Stomach smooth muscle (tissue), 2 donors: ENCODE results near the gene ANKRD23.

ENCODE experiments used
- H3K27ac ChIP-seq: one replicate; pipeline ENCODE4 v1.7.0; 2013; ENCODE audit warnings: mild to moderate bottlenecking, low read length, inconsistent platforms
- H3K27me3 ChIP-seq, 2 donors: one replicate each; pipeline ENCODE4 v1.7.0; 2013; ENCODE audit warnings: low read length in 2 of 2; ENCODE audit not compliant: insufficient read depth in 2 of 2, control insufficient read depth in 1 of 2
- H3K36me3 ChIP-seq, 2 donors: one replicate each; pipeline ENCODE4 v1.7.0; 2013; ENCODE audit warnings: low read length in 2 of 2; ENCODE audit not compliant: control insufficient read depth in 2 of 2, insufficient read depth in 2 of 2
- H3K4me1 ChIP-seq: one replicate; pipeline ENCODE4 v1.7.0; 2013; ENCODE audit warnings: low read length; ENCODE audit not compliant: control insufficient read depth, insufficient read depth
- H3K4me3 ChIP-seq, 2 donors: one replicate each; pipeline ENCODE4 v1.7.0; 2013; ENCODE audit warnings: low read length in 2 of 2
- H3K9ac ChIP-seq, 2 donors: one replicate each; pipeline ENCODE4 v1.7.0; 2013; ENCODE audit warnings: low read length in 2 of 2, mild to moderate bottlenecking in 1 of 2
- H3K9me3 ChIP-seq, 2 donors: one replicate each; pipeline ENCODE4 v1.7.0; 2013; ENCODE audit warnings: low read length in 2 of 2; ENCODE audit not compliant: control insufficient read depth in 2 of 2
- donor health status: healthy.
- donor health status: Pancreatic carcinoma.

Gene ANKRD23

GRCh38 chr2:96844405-96844808 is 586 bp upstream of the ANKRD23 start:
- Histone ChIP-seq H3K9ac (no peak overlapping the region), H3K27me3 (no peaks in the 10 kb centered on the region), H3K4me1 (peaks cover 4% of the 10 kb centered on the region), H3K27ac (no peak overlapping the region), H3K4me3 (no peak overlapping the region), H3K36me3 (peaks cover 16 to 20% of the 10 kb centered on the region in 2 donors), H3K9me3 (no peaks in the 10 kb centered on the region)

- no peak overlapping the region for H3K9ac ChIP-seq
Observed at GRCh38 chr2:96842600-96842999, 1.2 kb downstream of the ANKRD23 start.

GRCh38 chr2:96841701-96842495 is 1.9 kb downstream of the ANKRD23 start:
- Histone ChIP-seq H3K9me3 (no peaks in the 10 kb centered on the region), H3K4me1 (peaks cover 5% of the 10 kb centered on the region), H3K27ac (no peak overlapping the region), H3K9ac (no peak overlapping the region), H3K36me3 (peaks cover 11 to 20% of the 10 kb centered on the region in 2 donors), H3K27me3 (no peaks in the 10 kb centered on the region), H3K4me3 (no peak overlapping the region)

More at GRCh38 chr2:96842600-96842999, 1.2 kb downstream of the ANKRD23 start:
- Histone ChIP-seq H3K27me3 (no peaks in the 10 kb centered on the region), H3K9me3 (no peaks in the 10 kb centered on the region), H3K4me3 (no peak overlapping the region), H3K36me3 (peaks cover 13 to 18% of the 10 kb centered on the region in 2 donors), H3K4me1 (peaks cover 5% of the 10 kb centered on the region), H3K27ac (no peak overlapping the region)

- H3K9ac ChIP-seq, result no peak overlapping the region
- H3K36me3 ChIP-seq, result peaks cover 7 to 13% of the 10 kb centered on the region in 2 donors
- peaks cover 5% of the 10 kb centered on the region for H3K4me1 ChIP-seq
- H3K4me3 ChIP-seq, result no peak overlapping the region
- H3K27ac ChIP-seq, result no peak overlapping the region
- no peaks in the 10 kb centered on the region for H3K9me3 ChIP-seq
- no peaks in the 10 kb centered on the region for H3K27me3 ChIP-seq
Observed at GRCh38 chr2:96839875-96840850, 3.7 kb downstream of the ANKRD23 start.

DNA sequence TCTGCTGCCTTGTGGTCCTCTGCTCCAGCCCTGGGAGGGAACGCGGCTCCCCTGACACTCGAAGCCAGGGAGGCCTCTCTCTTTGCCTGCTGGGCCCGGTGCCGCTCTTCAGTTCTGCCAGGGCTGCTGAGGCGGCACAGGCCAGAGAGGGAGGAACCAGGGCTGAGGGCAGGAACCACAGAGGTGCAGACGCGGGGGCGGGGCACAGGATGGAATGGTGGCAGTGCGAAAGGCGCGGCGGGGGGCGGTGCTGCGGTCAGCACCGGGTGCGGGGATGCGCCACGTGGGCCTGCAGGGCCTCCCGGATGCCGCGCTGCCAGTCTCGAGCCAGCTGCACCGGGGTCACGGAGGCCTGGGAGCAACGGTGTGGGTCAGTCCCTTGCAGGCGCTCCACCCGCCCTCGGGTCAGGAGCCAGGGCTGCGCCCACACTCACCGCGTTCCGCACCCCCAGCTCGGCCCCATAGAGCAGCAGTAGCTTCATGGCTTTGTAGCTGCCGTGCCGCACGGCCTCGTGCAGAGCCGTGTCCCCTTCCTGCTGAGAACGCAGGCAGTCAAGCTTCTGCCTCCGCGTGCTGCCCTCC is 4.4 kb downstream of the ANKRD23 start:
- H3K4me1 ChIP-seq, result peaks cover 5% of the 10 kb centered on the region
- no peak overlapping the region for H3K9ac ChIP-seq
- no peak overlapping the region for H3K27ac ChIP-seq
- H3K4me3 ChIP-seq, result no peak overlapping the region
- no peaks in the 10 kb centered on the region for H3K27me3 ChIP-seq
- H3K9me3 ChIP-seq, result no peaks in the 10 kb centered on the region
- peaks cover 3 to 18% of the 10 kb centered on the region in 2 donors for H3K36me3 ChIP-seq

- Histone ChIP-seq H3K27ac (no peak overlapping the region), H3K9ac (no peak overlapping the region), H3K4me1 (peaks cover 5% of the 10 kb centered on the region), H3K9me3 (no peaks in the 10 kb centered on the region), H3K4me3 (no peak overlapping the region), H3K27me3 (no peaks in the 10 kb centered on the region), H3K36me3 (peaks cover 3 to 18% of the 10 kb centered on the region in 2 donors)
Observed at GRCh38 chr2:96838345-96839292, 5.2 kb downstream of the ANKRD23 start.

DNA sequence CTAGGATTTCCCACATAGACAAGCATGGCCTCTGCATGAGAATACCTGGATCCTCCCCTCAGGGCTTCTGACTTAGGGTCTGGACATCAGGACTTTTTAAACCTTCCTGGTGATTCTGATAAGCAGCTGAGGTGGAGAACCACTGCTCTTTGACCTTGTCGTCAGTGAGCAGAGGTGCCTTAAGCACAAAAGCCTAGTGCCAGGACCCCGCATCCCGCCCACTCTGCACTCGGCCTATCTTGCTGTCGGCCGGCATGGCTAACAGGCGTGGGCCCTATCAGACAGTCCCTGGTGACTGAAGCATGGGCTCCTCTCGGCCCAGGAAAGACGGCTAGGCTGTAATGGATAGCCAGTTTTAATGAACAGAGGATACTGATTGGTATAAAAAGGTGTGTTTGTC is 6.2 kb downstream of the ANKRD23 start:
- no peak overlapping the region for H3K9ac ChIP-seq
- H3K9me3 ChIP-seq, result no peaks in the 10 kb centered on the region
- no peak overlapping the region for H3K4me3 ChIP-seq
- H3K27ac ChIP-seq, result no peak overlapping the region
- H3K36me3 ChIP-seq, result peaks cover 6 to 21% of the 10 kb centered on the region in 2 donors
- H3K4me1 ChIP-seq, result peaks cover 8% of the 10 kb centered on the region
- no peaks in the 10 kb centered on the region for H3K27me3 ChIP-seq

DNA sequence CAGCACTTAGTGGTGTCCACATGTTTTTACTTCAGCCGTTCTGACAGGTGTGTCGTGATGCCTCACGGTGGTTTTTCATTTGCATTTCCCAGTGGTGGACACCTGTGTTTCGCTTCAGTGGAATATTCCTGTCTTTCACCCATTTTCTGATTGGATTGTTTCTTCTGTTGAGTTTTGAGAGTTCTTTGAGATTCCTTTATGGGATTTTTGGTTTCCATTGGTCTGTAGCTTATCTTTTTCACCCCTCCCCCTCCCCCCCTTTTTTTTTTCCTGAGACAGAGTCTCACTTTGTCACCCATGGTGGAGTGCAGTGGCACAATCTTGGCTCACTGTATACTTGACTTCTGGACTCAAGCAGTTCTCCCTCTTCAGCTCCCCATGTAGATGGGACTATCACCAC is 8.0 kb downstream of the ANKRD23 start:
- Histone ChIP-seq H3K4me3 (no peak overlapping the region), H3K27me3 (no peaks in the 10 kb centered on the region), H3K36me3 (peaks cover 16 to 34% of the 10 kb centered on the region in 2 donors), H3K9me3 (no peaks in the 10 kb centered on the region), H3K4me1 (peaks cover 8% of the 10 kb centered on the region), H3K27ac (no peak overlapping the region), H3K9ac (no peak overlapping the region)

GRCh38 chr2:96832754-96833507 is 10.9 kb downstream of the ANKRD23 start:
- Histone ChIP-seq H3K9ac (no peak overlapping the region), H3K27me3 (no peaks in the 10 kb centered on the region), H3K36me3 (peaks cover 41 to 53% of the 10 kb centered on the region in 2 donors), H3K4me1 (peaks cover 3% of the 10 kb centered on the region), H3K4me3 (no peak overlapping the region), H3K9me3 (no peaks in the 10 kb centered on the region), H3K27ac (peak overlapping the region; percentile 24)
